ENCODE results near the gene UBA6. TPM values are rescaled to one million over a fixed set of nuclear protein-coding genes. Genes with fewer than 3 reads are reported as not detected.

Gene UBA6
- total and polyA plus RNA-seq, 9 of the 15 experiments (the other 6 are each of a cell fraction or from before 2014, with no cell fraction given): 22.9 to 139 (median 94.6) TPM

DNA sequence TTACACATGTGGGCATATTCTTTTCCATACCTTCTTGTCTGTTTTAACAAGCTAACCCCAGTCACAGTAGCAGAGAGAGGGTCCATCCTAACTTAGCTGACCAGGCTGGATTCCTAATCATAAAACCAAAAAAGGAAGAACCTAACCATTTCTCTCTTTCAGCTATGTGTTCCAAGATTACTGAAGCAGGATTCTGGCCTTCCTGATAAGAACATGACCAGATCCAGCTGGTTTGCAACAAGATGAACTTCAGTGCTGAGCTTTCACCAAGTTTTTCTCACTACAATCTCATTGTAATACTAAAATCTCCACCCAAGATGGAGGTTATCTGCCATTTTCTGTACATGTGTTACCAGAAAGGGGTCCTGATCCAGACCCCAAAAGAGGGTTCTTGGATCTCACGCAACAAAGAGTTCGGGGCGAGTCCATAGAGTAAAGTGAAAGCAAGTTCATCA lies 20.4 kb upstream of the UBA6 start (continued):
- no peak for TF ChIP-seq ZFP30 (CRISPR knock-in tag; IDR thresholded peaks at IDR 0.05; ENCODE audit: borderline replicate concordance)
- no peak for TF ChIP-seq ADNP (tag; IDR thresholded peaks at IDR 0.05)
- no peak for TF ChIP-seq MCM2 (IDR thresholded peaks at IDR 0.05; ENCODE audit: low read depth)
- peak; percentile 46; the same call in 1 of the 2 replicates for TF ChIP-seq NFIC (IDR thresholded peaks at IDR 0.05)
- no peak for TF ChIP-seq TGIF2 (CRISPR knock-in tag; IDR thresholded peaks at IDR 0.05)
- no peak for TF ChIP-seq GTF2F1 (IDR thresholded peaks at IDR 0.05; ENCODE audit: low read depth, low read length)
- TF ChIP-seq ZNF24 (IDR thresholded peaks at IDR 0.05): no peak
- TF ChIP-seq RBBP5 (IDR thresholded peaks at IDR 0.05; ENCODE audit: borderline replicate concordance, insufficient read depth, low read length, poor library complexity, severe bottlenecking): peak; percentile 82
- TF ChIP-seq BHLHE40 (IDR thresholded peaks at IDR 0.05; ENCODE audit: low read length): no peak
- TF ChIP-seq ZNF644 (tag; IDR thresholded peaks at IDR 0.05; ENCODE audit: low read depth): no peak
- TF ChIP-seq, protein P1, sequence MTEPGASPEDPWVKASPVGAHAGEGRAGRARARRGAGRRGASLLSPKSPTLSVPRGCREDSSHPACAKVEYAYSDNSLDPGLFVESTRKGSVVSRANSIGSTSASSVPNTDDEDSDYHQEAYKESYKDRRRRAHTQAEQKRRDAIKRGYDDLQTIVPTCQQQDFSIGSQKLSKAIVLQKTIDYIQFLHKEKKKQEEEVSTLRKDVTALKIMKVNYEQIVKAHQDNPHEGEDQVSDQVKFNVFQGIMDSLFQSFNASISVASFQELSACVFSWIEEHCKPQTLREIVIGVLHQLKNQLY (CRISPR knock-in tag; conservative IDR thresholded peaks at IDR 0.05): no peak
- no peak for TF ChIP-seq MIER1 (IDR thresholded peaks at IDR 0.05; ENCODE audit: low read depth)
- TF ChIP-seq MTA1 (IDR thresholded peaks at IDR 0.05; ENCODE audit: borderline replicate concordance): no peak
- no peak for TF ChIP-seq ETS2 (tag; IDR thresholded peaks at IDR 0.05; ENCODE audit: borderline replicate concordance, poor library complexity, severe bottlenecking)
- TF ChIP-seq ZBED1 (IDR thresholded peaks at IDR 0.05): no peak
- TF ChIP-seq, protein P2, sequence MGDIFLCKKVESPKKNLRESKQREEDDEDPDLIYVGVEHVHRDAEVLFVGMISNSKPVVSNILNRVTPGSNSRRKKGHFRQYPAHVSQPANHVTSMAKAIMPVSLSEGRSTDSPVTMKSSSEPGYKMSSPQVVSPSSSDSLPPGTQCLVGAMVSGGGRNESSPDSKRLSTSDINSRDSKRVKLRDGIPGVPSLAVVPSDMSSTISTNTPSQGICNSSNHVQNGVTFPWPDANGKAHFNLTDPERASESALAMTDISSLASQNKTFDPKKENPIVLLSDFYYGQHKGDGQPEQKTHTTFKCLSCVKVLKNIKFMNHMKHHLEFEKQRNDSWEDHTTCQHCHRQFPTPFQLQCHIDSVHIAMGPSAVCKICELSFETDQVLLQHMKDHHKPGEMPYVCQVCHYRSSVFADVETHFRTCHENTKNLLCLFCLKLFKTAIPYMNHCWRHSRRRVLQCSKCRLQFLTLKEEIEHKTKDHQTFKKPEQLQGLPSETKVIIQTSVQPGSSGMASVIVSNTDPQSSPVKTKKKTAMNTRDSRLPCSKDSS (IDR thresholded peaks at IDR 0.05; ENCODE audit: low read depth, partially characterized antibody): no peak
- TF ChIP-seq KLF6 (CRISPR knock-in tag; IDR thresholded peaks at IDR 0.05; ENCODE audit: borderline replicate concordance): 0 out of 2 replicates have a peak, but pooled peaks have one; percentile 43
- TF ChIP-seq ZBTB7A (IDR thresholded peaks at IDR 0.05; ENCODE audit: borderline replicate concordance, control insufficient read depth, low read depth, low read length): peak; percentile 41; the same call in 1 of the 2 replicates
- no peak for TF ChIP-seq FOSL1 (tag; conservative IDR thresholded peaks at IDR 0.05)
- TF ChIP-seq HNRNPL (IDR thresholded peaks at IDR 0.05; ENCODE audit: low read depth, low read length): no peak
- TF ChIP-seq NFXL1 (CRISPR knock-in tag; IDR thresholded peaks at IDR 0.05): peak; percentile 68; the same call in 1 of the 2 replicates
- TF ChIP-seq CCNT2 (IDR thresholded peaks at IDR 0.05; ENCODE audit: borderline replicate concordance, extremely low read depth, insufficient read length, low read depth, low read length): no peak
- no peak for TF ChIP-seq ZNF274 (IDR thresholded peaks at IDR 0.05; ENCODE audit: borderline replicate concordance, low read depth, low read length)
- TF ChIP-seq, protein P3, sequence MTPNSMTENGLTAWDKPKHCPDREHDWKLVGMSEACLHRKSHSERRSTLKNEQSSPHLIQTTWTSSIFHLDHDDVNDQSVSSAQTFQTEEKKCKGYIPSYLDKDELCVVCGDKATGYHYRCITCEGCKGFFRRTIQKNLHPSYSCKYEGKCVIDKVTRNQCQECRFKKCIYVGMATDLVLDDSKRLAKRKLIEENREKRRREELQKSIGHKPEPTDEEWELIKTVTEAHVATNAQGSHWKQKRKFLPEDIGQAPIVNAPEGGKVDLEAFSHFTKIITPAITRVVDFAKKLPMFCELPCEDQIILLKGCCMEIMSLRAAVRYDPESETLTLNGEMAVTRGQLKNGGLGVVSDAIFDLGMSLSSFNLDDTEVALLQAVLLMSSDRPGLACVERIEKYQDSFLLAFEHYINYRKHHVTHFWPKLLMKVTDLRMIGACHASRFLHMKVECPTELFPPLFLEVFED (CRISPR knock-in tag; conservative IDR thresholded peaks at IDR 0.05): no peak
- TF ChIP-seq ZNF316 (IDR thresholded peaks at IDR 0.05): 0 out of 2 replicates have a peak, but pooled peaks have one; percentile 1

Measured in K562 (cell line).